Spleen (tissue), 7 donors: Measurements from ENCODE around the gene ANKRD11.

ENCODE experiments used
- POLR2A ChIP-seq, 3 donors: fragments of 450-650 bp; IDR thresholded peaks; one replicate each; pipeline ENCODE4 v1.5.1; 2017; ENCODE audit warnings: antibody characterized with exemption in 3 of 3, mild to moderate bottlenecking in 1 of 3
- POLR2AphosphoS5 ChIP-seq, 3 donors: sonication (generic); formaldehyde crosslinking; IDR thresholded peaks; one replicate each; pipeline ENCODE4 v1.5.1; 2017; ENCODE audit warnings: antibody characterized with exemption in 3 of 3
- TF ChIP-seq, protein P1 (sequence below), 11 experiments: fragments of 200-600 bp in 7 of 11; fragments of 450-650 bp in 4 of 11; sonication (generic) in 4 of 11; IDR thresholded peaks in 8 of 11; conservative IDR thresholded peaks in 3 of 11; 1 replicate in 7 of 11; 2 replicates in 4 of 11; pipeline versions ENCODE4 v1.4.0 to v1.8.0; 2016 to 2021; ENCODE audit warnings: antibody characterized with exemption in 11 of 11, inconsistent platforms in 4 of 11, mild to moderate bottlenecking in 1 of 11
- donor health status: DM: no; HTN: no; CAD: no; lungs with moderate emphysema.
- donor health status: DM: no; HTN: no; CAD: no.
- donor health status: DM: no; HTN: no; CAD: no.

DNA sequence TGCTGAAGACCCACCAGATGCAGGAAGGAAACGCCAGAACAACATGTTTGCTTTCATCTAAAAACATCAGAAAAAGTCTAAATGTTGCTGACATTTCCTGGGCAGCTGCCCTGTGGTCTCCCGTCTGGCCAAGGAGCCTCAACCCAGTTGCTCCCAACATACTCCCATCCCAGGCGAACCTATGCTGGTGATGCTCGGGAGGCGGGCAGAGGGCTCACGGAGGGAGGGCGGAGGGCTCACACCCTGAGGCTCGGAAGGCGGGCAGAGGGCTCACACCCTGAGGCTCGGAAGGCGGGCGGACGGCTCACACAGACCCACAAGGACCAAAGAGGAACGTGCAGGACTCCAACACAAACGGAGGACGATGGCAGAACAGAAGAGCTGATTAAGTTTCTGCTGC, 135.4 kb downstream of the ANKRD11 start:
- TF ChIP-seq, protein P1, sequence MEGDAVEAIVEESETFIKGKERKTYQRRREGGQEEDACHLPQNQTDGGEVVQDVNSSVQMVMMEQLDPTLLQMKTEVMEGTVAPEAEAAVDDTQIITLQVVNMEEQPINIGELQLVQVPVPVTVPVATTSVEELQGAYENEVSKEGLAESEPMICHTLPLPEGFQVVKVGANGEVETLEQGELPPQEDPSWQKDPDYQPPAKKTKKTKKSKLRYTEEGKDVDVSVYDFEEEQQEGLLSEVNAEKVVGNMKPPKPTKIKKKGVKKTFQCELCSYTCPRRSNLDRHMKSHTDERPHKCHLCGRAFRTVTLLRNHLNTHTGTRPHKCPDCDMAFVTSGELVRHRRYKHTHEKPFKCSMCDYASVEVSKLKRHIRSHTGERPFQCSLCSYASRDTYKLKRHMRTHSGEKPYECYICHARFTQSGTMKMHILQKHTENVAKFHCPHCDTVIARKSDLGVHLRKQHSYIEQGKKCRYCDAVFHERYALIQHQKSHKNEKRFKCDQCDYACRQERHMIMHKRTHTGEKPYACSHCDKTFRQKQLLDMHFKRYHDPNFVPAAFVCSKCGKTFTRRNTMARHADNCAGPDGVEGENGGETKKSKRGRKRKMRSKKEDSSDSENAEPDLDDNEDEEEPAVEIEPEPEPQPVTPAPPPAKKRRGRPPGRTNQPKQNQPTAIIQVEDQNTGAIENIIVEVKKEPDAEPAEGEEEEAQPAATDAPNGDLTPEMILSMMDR (IDR thresholded peaks at IDR 0.05 in 8 of 11, conservative IDR thresholded peaks at IDR 0.05 in 3 of 11): no peak
- no peak for TF ChIP-seq POLR2A (IDR thresholded peaks at IDR 0.05)
- TF ChIP-seq POLR2AphosphoS5 (IDR thresholded peaks at IDR 0.05): no peak
